Activated CD8-positive, alpha-beta memory T cell treated with anti-CD3 and anti-CD28 coated beads, Interleukin-2, amount 10 ng/mL, durations not matched to agents 7 days and 5 days (primary cell): ENCODE data around the gene FAM20C. TPM values are rescaled to one million over a fixed set of nuclear protein-coding genes. Genes with fewer than 3 reads are reported as not detected.
A peak's percentile ranks its signal among the peaks of the same experiment; 100 is the strongest.

Experiments used
- ATAC-seq: fragments of 150-1000 bp; cut with Tn5 transposase; one replicate; pipeline ENCODE4 v1.10.0; 2021; ENCODE audit warnings: moderate library complexity
- CTCF ChIA-PET: fragments of 350-600 bp; sonication (Branson Sonifier 250); formaldehyde crosslinking; loops from one replicate; lab custom pipeline; 2021; ENCODE audit warnings: antibody characterized with exemption; lab: Charles Lee
- DNase-seq: peaks from one replicate; pipeline ENCODE4 v3.0.0-alpha.2; 2020
- H3K27ac Mint-ChIP-seq: one replicate; pipeline ENCODE4 v1.8.0; 2021; ENCODE audit warnings: mild to moderate bottlenecking, mixed read lengths
- H3K27me3 Mint-ChIP-seq: one replicate; pipeline ENCODE4 v1.8.0; 2021; ENCODE audit warnings: mixed read lengths
- H3K36me3 Mint-ChIP-seq: one replicate; pipeline ENCODE4 v1.8.0; 2021; ENCODE audit warnings: mild to moderate bottlenecking, mixed read lengths
- H3K4me1 Mint-ChIP-seq: one replicate; pipeline ENCODE4 v1.8.0; 2021; ENCODE audit warnings: mixed read lengths
- H3K4me3 Mint-ChIP-seq: one replicate; pipeline ENCODE4 v1.8.0; 2021; ENCODE audit warnings: mild to moderate bottlenecking, moderate library complexity, mixed read lengths
- H3K9me3 Mint-ChIP-seq: one replicate; pipeline ENCODE4 v1.8.0; 2022; ENCODE audit warnings: low read depth, mixed read lengths
- total RNA-seq, 2 experiments: library from RNA; stranded (reverse); gene quantifications; one replicate each; pipeline ENCODE4 v1.2.3, GENCODE V29; 2021

The FAM20C gene
- total RNA-seq, 2 experiments from 2014 or later, result 0.45 to 0.73 TPM

GRCh38 chr7:253581-254336, 61.4 kb downstream of the FAM20C start:
- H3K9me3 Mint-ChIP-seq, result no peaks in the 10 kb centered on the region
- DNase-seq (no peak), ATAC-seq (no peak)
- no peaks in the 10 kb centered on the region for H3K36me3 Mint-ChIP-seq
- H3K27me3 Mint-ChIP-seq, result no peaks in the 10 kb centered on the region
- no peaks in the 10 kb centered on the region for H3K4me1 Mint-ChIP-seq
- no peak overlapping the region for H3K27ac Mint-ChIP-seq
- H3K4me3 Mint-ChIP-seq, result no peak overlapping the region
- CTCF ChIA-PET, result no interaction called here

GRCh38 chr7:254337-255037, 62.1 kb downstream of the FAM20C start:
- no peak for DNase-seq
- no peaks in the 10 kb centered on the region for H3K9me3 Mint-ChIP-seq
- peak overlapping the region; percentile 56 for H3K27ac Mint-ChIP-seq
- CTCF ChIA-PET, result no interaction called here
- H3K4me1 Mint-ChIP-seq, result no peaks in the 10 kb centered on the region
- no peaks in the 10 kb centered on the region for H3K36me3 Mint-ChIP-seq
- no peaks in the 10 kb centered on the region for H3K27me3 Mint-ChIP-seq
- H3K4me3 Mint-ChIP-seq, result no peak overlapping the region
- ATAC-seq, result no peak

GRCh38 chr7:255038-255435, 62.7 kb downstream of the FAM20C start:
- CTCF ChIA-PET, result no interaction called here
- Mint-ChIP-seq H3K27me3 (no peaks in the 10 kb centered on the region), H3K27ac (no peak overlapping the region), H3K36me3 (no peaks in the 10 kb centered on the region), H3K4me3 (no peak overlapping the region), H3K4me1 (no peaks in the 10 kb centered on the region), H3K9me3 (no peaks in the 10 kb centered on the region)
- DNase-seq (no peak), ATAC-seq (no peak)

GRCh38 chr7:255721-256361, 63.5 kb downstream of the FAM20C start:
- Mint-ChIP-seq H3K4me3 (no peak overlapping the region), H3K9me3 (no peaks in the 10 kb centered on the region), H3K27ac (no peak overlapping the region), H3K27me3 (no peaks in the 10 kb centered on the region), H3K4me1 (no peaks in the 10 kb centered on the region), H3K36me3 (no peaks in the 10 kb centered on the region)
- CTCF ChIA-PET, result no interaction called here
- no peak for ATAC-seq
- no peak for DNase-seq

- ATAC-seq (no peak), DNase-seq (no peak)
- Mint-ChIP-seq H3K27me3 (no peaks in the 10 kb centered on the region), H3K36me3 (no peaks in the 10 kb centered on the region), H3K27ac (no peak overlapping the region), H3K4me1 (no peaks in the 10 kb centered on the region), H3K9me3 (no peaks in the 10 kb centered on the region), H3K4me3 (no peak overlapping the region)
- CTCF ChIA-PET, result no interaction called here
Observed at GRCh38 chr7:256461-256940, 64.1 kb downstream of the FAM20C start.

GRCh38 chr7:256981-257646, 64.7 kb downstream of the FAM20C start:
- Mint-ChIP-seq H3K36me3 (no peaks in the 10 kb centered on the region), H3K27me3 (no peaks in the 10 kb centered on the region), H3K27ac (no peak overlapping the region), H3K4me1 (no peaks in the 10 kb centered on the region), H3K4me3 (no peak overlapping the region), H3K9me3 (no peaks in the 10 kb centered on the region)
- CTCF ChIA-PET, result no interaction called here
- ATAC-seq (no peak), DNase-seq (no peak)

GRCh38 chr7:257647-257992, 65.2 kb downstream of the FAM20C start:
- DNase-seq, result no peak
- Mint-ChIP-seq H3K4me3 (no peak overlapping the region), H3K36me3 (peaks cover 3% of the 10 kb centered on the region), H3K27ac (no peak overlapping the region), H3K9me3 (peaks cover 3% of the 10 kb centered on the region), H3K27me3 (no peaks in the 10 kb centered on the region), H3K4me1 (peaks cover 4% of the 10 kb centered on the region)
- CTCF ChIA-PET, result no interaction called here
- no peak for ATAC-seq

GRCh38 chr7:258476-259190, 66.3 kb downstream of the FAM20C start:
- ATAC-seq, result no peak
- H3K36me3 Mint-ChIP-seq, result peaks cover 3% of the 10 kb centered on the region
- peaks cover 6% of the 10 kb centered on the region for H3K4me1 Mint-ChIP-seq

GRCh38 chr7:259191-259505, 66.8 kb downstream of the FAM20C start:
- DNase-seq (no peak), ATAC-seq (no peak)
- H3K27ac Mint-ChIP-seq, result no peak overlapping the region
- CTCF ChIA-PET, result no interaction called here
- H3K4me1 Mint-ChIP-seq, result peaks cover 6% of the 10 kb centered on the region
- H3K36me3 Mint-ChIP-seq, result peaks cover 3% of the 10 kb centered on the region
- peaks cover 4% of the 10 kb centered on the region for H3K9me3 Mint-ChIP-seq
- H3K4me3 Mint-ChIP-seq, result no peak overlapping the region
- no peaks in the 10 kb centered on the region for H3K27me3 Mint-ChIP-seq

More at GRCh38 chr7:258476-259190, 66.3 kb downstream of the FAM20C start:
- no peak for DNase-seq
- H3K9me3 Mint-ChIP-seq, result peaks cover 4% of the 10 kb centered on the region
- no peak overlapping the region for H3K27ac Mint-ChIP-seq
- H3K4me3 Mint-ChIP-seq, result no peak overlapping the region
- no peaks in the 10 kb centered on the region for H3K27me3 Mint-ChIP-seq
- CTCF ChIA-PET, result no interaction called here

GRCh38 chr7:259751-260405, 67.5 kb downstream of the FAM20C start:
- Mint-ChIP-seq H3K4me1 (peaks cover 6% of the 10 kb centered on the region), H3K4me3 (no peak overlapping the region), H3K27me3 (no peaks in the 10 kb centered on the region), H3K36me3 (peaks cover 3% of the 10 kb centered on the region), H3K27ac (no peak overlapping the region), H3K9me3 (peaks cover 4% of the 10 kb centered on the region)
- ATAC-seq, result no peak
- no peak for DNase-seq
- CTCF ChIA-PET, result no interaction called here

- no peak for DNase-seq
- no peak overlapping the region for H3K27ac Mint-ChIP-seq
- no peak overlapping the region for H3K4me3 Mint-ChIP-seq
- H3K9me3 Mint-ChIP-seq, result peaks cover 4% of the 10 kb centered on the region
- no peaks in the 10 kb centered on the region for H3K27me3 Mint-ChIP-seq
- peaks cover 3% of the 10 kb centered on the region for H3K36me3 Mint-ChIP-seq
- CTCF ChIA-PET, result no interaction called here
- ATAC-seq, result no peak
- H3K4me1 Mint-ChIP-seq, result peaks cover 6% of the 10 kb centered on the region
Observed at GRCh38 chr7:260441-261281, 68.3 kb downstream of the FAM20C start.
